ENCODE data around the gene GAMT.

Gene GAMT

GRCh38 chr19:1401889-1402217 is 511 bp upstream of the GAMT start:
- no peak for DNase-seq (ENCODE audit: low read depth in 1 of 2, low spot score in 1 of 2)

- DNase-seq (ENCODE audit: low read depth in 1 of 2, low spot score in 1 of 2): no peak
Measured at GRCh38 chr19:1400281-1401137, 833 bp downstream of the GAMT start.

GRCh38 chr19:1399745-1400144 is 1.6 kb downstream of the GAMT start:
- DNase-seq (ENCODE audit: low read depth in 1 of 2, low spot score in 1 of 2): no peak

- no peak for DNase-seq (ENCODE audit: low read depth in 1 of 2, low spot score in 1 of 2)
Measured at GRCh38 chr19:1399079-1399478, 2.3 kb downstream of the GAMT start.

GRCh38 chr19:1397838-1398237 is 3.5 kb downstream of the GAMT start:
- no peak for DNase-seq (ENCODE audit: low read depth in 1 of 2, low spot score in 1 of 2)

- DNase-seq (ENCODE audit: low read depth in 1 of 2, low spot score in 1 of 2): no peak
Measured at GRCh38 chr19:1396768-1397679, 4.3 kb downstream of the GAMT start.

GRCh38 chr19:1396019-1396767 is 5.1 kb downstream of the GAMT start:
- no peak for DNase-seq (ENCODE audit: low read depth in 1 of 2, low spot score in 1 of 2)

GRCh38 chr19:1395194-1396018 is 5.9 kb downstream of the GAMT start:
- no peak for DNase-seq (ENCODE audit: low read depth in 1 of 2, low spot score in 1 of 2)

GRCh38 chr19:1394252-1395193 is 6.8 kb downstream of the GAMT start:
- DNase-seq (ENCODE audit: low read depth in 1 of 2, low spot score in 1 of 2): no peak

- DNase-seq (ENCODE audit: low read depth in 1 of 2, low spot score in 1 of 2): no peak
Measured at GRCh38 chr19:1393841-1394240, 7.5 kb downstream of the GAMT start.

GRCh38 chr19:1392939-1393530 is 8.3 kb downstream of the GAMT start:
- no peak for DNase-seq (ENCODE audit: low read depth in 1 of 2, low spot score in 1 of 2)

GRCh38 chr19:1392407-1392806 is 8.9 kb downstream of the GAMT start:
- DNase-seq (ENCODE audit: low read depth in 1 of 2, low spot score in 1 of 2): no peak

- DNase-seq (ENCODE audit: low read depth in 1 of 2, low spot score in 1 of 2): no peak
Measured at GRCh38 chr19:1390890-1391423, 10.4 kb downstream of the GAMT start.

GRCh38 chr19:1389033-1389940 is 12.1 kb downstream of the GAMT start:
- DNase-seq (ENCODE audit: low read depth in 1 of 2, low spot score in 1 of 2): no peak

GRCh38 chr19:1388637-1389026 is 12.7 kb downstream of the GAMT start:
- no peak for DNase-seq (ENCODE audit: low read depth in 1 of 2, low spot score in 1 of 2)

GRCh38 chr19:1387684-1388636 is 13.4 kb downstream of the GAMT start:
- no peak for DNase-seq (ENCODE audit: low read depth in 1 of 2, low spot score in 1 of 2)
